Endothelial cell of coronary artery (primary cell): Measurements from ENCODE around the gene IGFALS. TPM values are rescaled to one million over a fixed set of nuclear protein-coding genes. Genes with fewer than 3 reads are reported as not detected.

Experiments
- total RNA-seq: library from RNA; depleted of rRNA; stranded (reverse); fragments of >200 nt; gene quantifications from 2 replicates; pipeline ENCODE4 v1.2.3, GENCODE V29; 2014

IGFALS gene
- total RNA-seq = not detected in 2 replicates

GRCh38 chr16:1793578-1794220 lies at the start of gene IGFALS:
IGFALS (minus strand) TSS chr16:1793705; CDS start chr16:1793652, 53 bp downstream.

GRCh38 chr16:1826691-1827573 lies 33.4 kb upstream of the IGFALS start, which contains the start of the genes FAHD1 and HAGH:
FAHD1 (plus strand) TSS chr16:1827206; CDS start chr16:1827239, 33 bp downstream.
HAGH (minus strand) TSS chr16:1826825; CDS start chr16:1826787, 38 bp downstream.

GRCh38 chr16:1782408-1783264 lies 10.9 kb downstream of the IGFALS start, which contains the start of the genes NUBP2 and SPSB3:
NUBP2 (plus strand) TSS chr16:1782960; CDS start chr16:1783021, 61 bp downstream.
SPSB3 (minus strand) TSS chr16:1782571; CDS start chr16:1781483, 1,088 bp downstream.

GRCh38 chr16:1772908-1773702 lies 20.4 kb downstream of the IGFALS start, which contains the start of gene MRPS34:
MRPS34 (minus strand) TSS chr16:1773134; CDS start chr16:1773119, 15 bp downstream.

GRCh38 chr16:1772362-1772907 lies 21.1 kb downstream of the IGFALS start, which contains the start of gene EME2:
EME2 (plus strand) TSS chr16:1772810; CDS start chr16:1773228, 418 bp downstream.

GRCh38 chr16:1771188-1771863 lies 22.2 kb downstream of the IGFALS start, which contains the start of gene NME3:
NME3 (minus strand) TSS chr16:1771543; CDS start chr16:1771534, 9 bp downstream.

Other genes starting within 250 kb of the IGFALS start
- gene IFT140, start 181.6 kb downstream of the IGFALS start, total RNA-seq = 17.3 and 26.7 TPM in 2 replicates
- gene CRAMP1, start 181.3 kb downstream of the IGFALS start, total RNA-seq = 8.2 and 9.1 TPM in 2 replicates
- 42.3 and 45.2 TPM in 2 replicates for gene JPT2, start 115.4 kb downstream of the IGFALS start, total RNA-seq
- gene MAPK8IP3, start 87.5 kb downstream of the IGFALS start, total RNA-seq = 26.4 and 46.4 TPM in 2 replicates
- gene NME3, start 22.2 kb downstream of the IGFALS start, total RNA-seq = 32.7 and 53.0 TPM in 2 replicates
- gene EME2, start 20.9 kb downstream of the IGFALS start, total RNA-seq = 4.7 and 11.7 TPM in 2 replicates
- gene MRPS34, start 20.6 kb downstream of the IGFALS start, total RNA-seq = 107 and 111 TPM in 2 replicates
- gene SPSB3, start 11.1 kb downstream of the IGFALS start, total RNA-seq = 38.5 and 53.4 TPM in 2 replicates
- 73.8 and 74.3 TPM in 2 replicates for gene NUBP2, start 10.7 kb downstream of the IGFALS start, total RNA-seq
- 74.0 and 91.0 TPM in 2 replicates for gene HAGH, start 33.1 kb upstream of the IGFALS start, total RNA-seq
- 132 and 143 TPM in 2 replicates for gene FAHD1, start 33.5 kb upstream of the IGFALS start, total RNA-seq
- gene MEIOB, start 78.5 kb upstream of the IGFALS start, total RNA-seq = under 0.01 TPM in 1 of 2 replicates, not detected in the other
- gene HS3ST6, start 124.7 kb upstream of the IGFALS start, total RNA-seq = not detected in 2 replicates
- 5.8 and 8.2 TPM in 2 replicates for gene MSRB1, start 149.5 kb upstream of the IGFALS start, total RNA-seq
- not detected in 2 replicates for gene RPL3L, start 161.0 kb upstream of the IGFALS start, total RNA-seq
- gene NDUFB10, start 165.8 kb upstream of the IGFALS start, total RNA-seq = 149 and 206 TPM in 2 replicates
- 3,397 and 3,624 TPM in 2 replicates for gene RPS2, start 171.1 kb upstream of the IGFALS start, total RNA-seq
- gene RNF151, start 173.2 kb upstream of the IGFALS start, total RNA-seq = not detected in 2 replicates
- 45.6 and 49.4 TPM in 2 replicates for gene TBL3, start 178.3 kb upstream of the IGFALS start, total RNA-seq
- gene NOXO1, start 187.8 kb upstream of the IGFALS start, total RNA-seq = not detected in 2 replicates
- 12.8 and 14.6 TPM in 2 replicates for gene GFER, start 190.5 kb upstream of the IGFALS start, total RNA-seq
- gene SYNGR3, start 196.3 kb upstream of the IGFALS start, total RNA-seq = 2.0 and 2.9 TPM in 2 replicates
- 17.7 and 23.6 TPM in 2 replicates for gene ZNF598, start 216.1 kb upstream of the IGFALS start, total RNA-seq
- 0.18 and 0.38 TPM in 2 replicates for gene NPW, start 226.1 kb upstream of the IGFALS start, total RNA-seq
- 63.8 and 66.9 TPM in 2 replicates for gene NHERF2, start 233.2 kb upstream of the IGFALS start, total RNA-seq